ENCODE data around the gene ARHGEF11. TPM values are rescaled to one million over a fixed set of nuclear protein-coding genes. Genes with fewer than 3 reads are reported as not detected.

Gene ARHGEF11
- total and polyA plus RNA-seq, 9 of the 15 experiments (the other 6 are each of a cell fraction or from before 2014, with no cell fraction given), result 0.14 to 15.5 (median 9.0) TPM

DNA sequence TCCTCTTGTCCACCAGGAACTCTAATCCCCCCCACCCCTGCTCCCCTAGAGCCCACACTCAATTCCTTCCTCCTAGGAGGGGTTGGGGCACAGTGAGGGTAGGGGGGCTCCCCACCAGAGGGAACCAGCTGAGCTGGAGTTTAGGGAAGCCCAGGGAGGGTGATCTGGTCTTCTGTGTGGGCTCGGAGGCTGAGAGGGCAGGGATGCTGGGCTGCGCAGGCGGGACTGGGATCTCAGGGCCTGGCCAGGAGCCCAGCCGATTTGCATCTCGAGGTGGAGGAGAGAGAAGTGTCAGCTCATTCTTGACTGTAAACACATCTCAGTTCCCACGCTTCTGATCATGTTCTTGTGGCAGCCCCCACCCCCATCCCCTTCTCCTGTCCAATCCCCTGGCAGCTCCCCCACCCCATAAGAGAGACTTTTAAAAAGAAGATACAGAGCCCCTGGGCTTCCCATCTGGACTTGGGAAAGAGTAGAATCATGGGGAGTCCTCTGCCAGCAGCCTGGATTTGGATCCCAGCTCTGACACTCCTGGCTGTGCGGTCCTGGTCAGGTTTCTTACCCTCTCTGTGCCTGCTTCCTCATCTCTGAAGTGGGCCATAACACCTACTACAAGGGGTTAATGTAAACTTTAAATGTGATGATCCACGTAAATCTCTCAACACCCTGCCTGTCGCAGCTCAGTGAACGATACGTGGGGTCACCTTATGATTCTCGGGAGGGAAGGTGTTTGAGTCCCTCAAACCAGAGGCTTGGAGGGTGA, 145.4 kb downstream of the ARHGEF11 start (continued):
- TF ChIP-seq, protein P1, sequence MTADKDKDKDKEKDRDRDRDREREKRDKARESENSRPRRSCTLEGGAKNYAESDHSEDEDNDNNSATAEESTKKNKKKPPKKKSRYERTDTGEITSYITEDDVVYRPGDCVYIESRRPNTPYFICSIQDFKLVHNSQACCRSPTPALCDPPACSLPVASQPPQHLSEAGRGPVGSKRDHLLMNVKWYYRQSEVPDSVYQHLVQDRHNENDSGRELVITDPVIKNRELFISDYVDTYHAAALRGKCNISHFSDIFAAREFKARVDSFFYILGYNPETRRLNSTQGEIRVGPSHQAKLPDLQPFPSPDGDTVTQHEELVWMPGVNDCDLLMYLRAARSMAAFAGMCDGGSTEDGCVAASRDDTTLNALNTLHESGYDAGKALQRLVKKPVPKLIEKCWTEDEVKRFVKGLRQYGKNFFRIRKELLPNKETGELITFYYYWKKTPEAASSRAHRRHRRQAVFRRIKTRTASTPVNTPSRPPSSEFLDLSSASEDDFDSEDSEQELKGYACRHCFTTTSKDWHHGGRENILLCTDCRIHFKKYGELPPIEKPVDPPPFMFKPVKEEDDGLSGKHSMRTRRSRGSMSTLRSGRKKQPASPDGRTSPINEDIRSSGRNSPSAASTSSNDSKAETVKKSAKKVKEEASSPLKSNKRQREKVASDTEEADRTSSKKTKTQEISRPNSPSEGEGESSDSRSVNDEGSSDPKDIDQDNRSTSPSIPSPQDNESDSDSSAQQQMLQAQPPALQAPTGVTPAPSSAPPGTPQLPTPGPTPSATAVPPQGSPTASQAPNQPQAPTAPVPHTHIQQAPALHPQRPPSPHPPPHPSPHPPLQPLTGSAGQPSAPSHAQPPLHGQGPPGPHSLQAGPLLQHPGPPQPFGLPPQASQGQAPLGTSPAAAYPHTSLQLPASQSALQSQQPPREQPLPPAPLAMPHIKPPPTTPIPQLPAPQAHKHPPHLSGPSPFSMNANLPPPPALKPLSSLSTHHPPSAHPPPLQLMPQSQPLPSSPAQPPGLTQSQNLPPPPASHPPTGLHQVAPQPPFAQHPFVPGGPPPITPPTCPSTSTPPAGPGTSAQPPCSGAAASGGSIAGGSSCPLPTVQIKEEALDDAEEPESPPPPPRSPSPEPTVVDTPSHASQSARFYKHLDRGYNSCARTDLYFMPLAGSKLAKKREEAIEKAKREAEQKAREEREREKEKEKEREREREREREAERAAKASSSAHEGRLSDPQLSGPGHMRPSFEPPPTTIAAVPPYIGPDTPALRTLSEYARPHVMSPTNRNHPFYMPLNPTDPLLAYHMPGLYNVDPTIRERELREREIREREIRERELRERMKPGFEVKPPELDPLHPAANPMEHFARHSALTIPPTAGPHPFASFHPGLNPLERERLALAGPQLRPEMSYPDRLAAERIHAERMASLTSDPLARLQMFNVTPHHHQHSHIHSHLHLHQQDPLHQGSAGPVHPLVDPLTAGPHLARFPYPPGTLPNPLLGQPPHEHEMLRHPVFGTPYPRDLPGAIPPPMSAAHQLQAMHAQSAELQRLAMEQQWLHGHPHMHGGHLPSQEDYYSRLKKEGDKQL (CRISPR knock-in tag; IDR thresholded peaks at IDR 0.05; ENCODE audit: borderline replicate concordance), result no peak
- TF ChIP-seq ZNF445 (CRISPR knock-in tag; IDR thresholded peaks at IDR 0.05; ENCODE audit: low read depth) (no peak), PML (IDR thresholded peaks at IDR 0.05; ENCODE audit: low read length) (no peak), ZKSCAN1 (IDR thresholded peaks at IDR 0.05; ENCODE audit: low read depth, low read length) (no peak)

Data from K562 (cell line).